GM12873 (cell line): ENCODE measurements around the gene SFTPA2.

ENCODE experiments used
- TF ChIP-seq, protein P1 (sequence below): IDR thresholded peaks from 2 replicates; pipeline ENCODE4 v1.5.1; 2012; ENCODE audit warnings: low read depth, mild to moderate bottlenecking, moderate library complexity, low read length, control low read depth; ENCODE audit not compliant: insufficient read depth; ENCODE audit errors: missing control alignments

Gene SFTPA2

GRCh38 chr10:79579361-79579760 is 19.2 kb upstream of the SFTPA2 start:
- TF ChIP-seq, protein P1, sequence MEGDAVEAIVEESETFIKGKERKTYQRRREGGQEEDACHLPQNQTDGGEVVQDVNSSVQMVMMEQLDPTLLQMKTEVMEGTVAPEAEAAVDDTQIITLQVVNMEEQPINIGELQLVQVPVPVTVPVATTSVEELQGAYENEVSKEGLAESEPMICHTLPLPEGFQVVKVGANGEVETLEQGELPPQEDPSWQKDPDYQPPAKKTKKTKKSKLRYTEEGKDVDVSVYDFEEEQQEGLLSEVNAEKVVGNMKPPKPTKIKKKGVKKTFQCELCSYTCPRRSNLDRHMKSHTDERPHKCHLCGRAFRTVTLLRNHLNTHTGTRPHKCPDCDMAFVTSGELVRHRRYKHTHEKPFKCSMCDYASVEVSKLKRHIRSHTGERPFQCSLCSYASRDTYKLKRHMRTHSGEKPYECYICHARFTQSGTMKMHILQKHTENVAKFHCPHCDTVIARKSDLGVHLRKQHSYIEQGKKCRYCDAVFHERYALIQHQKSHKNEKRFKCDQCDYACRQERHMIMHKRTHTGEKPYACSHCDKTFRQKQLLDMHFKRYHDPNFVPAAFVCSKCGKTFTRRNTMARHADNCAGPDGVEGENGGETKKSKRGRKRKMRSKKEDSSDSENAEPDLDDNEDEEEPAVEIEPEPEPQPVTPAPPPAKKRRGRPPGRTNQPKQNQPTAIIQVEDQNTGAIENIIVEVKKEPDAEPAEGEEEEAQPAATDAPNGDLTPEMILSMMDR: no peak

GRCh38 chr10:79563426-79563825 is 3.2 kb upstream of the SFTPA2 start:
- TF ChIP-seq, protein P1: no peak

DNA sequence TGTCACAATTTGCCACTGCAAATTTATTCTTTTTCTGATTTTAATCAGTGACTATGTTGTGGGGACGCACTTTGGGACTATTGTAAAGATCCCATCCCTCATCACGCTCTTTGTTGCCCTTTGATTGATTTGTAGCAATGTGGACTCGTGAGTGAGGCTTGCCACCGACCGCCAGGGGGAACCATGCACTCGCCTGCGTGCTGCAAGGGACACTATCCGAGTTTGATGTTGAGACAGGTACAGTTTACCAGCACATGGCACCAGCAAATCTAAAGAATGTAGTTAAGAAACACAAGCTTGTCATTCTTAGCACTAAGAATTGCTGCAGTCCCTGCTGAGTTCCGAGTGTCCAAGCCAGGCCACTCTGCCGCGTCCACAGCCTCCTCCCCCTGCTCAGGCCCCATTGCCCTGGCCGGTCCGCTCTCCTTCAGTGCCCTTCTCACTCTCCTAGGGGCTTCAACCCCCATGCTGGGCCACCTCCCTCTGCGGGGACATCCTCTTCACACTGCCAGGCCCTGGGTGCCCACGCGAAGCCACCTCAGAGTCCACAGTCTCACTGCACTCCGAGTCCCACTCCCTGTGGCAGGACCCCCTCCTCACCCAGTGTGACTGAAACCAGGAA is 2.0 kb upstream of the SFTPA2 start:
- TF ChIP-seq, protein P1: peak; percentile 93

- TF ChIP-seq, protein P1: no peak
Observed at GRCh38 chr10:79561257-79561656, 1.1 kb upstream of the SFTPA2 start.

DNA sequence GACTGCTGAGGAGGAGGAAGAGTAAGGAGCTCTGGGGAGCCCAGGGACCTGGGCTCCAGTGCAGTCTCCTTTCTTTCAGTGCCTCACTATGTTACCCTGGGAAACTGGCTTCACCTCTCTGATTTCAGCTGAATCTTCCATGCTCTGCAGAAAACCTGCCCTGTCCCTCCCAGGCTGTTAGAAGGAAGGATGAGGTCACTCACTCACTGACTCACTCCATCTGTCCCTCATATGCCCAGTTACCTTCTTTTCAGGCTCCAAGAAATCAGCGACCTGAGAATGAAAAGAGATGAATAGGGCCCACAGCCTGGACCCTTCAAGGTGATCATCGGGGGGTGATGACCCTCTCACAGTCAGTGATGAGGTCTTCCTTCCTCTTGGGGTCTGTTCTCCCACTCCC is 481 bp downstream of the SFTPA2 start:
- TF ChIP-seq, protein P1: no peak

DNA sequence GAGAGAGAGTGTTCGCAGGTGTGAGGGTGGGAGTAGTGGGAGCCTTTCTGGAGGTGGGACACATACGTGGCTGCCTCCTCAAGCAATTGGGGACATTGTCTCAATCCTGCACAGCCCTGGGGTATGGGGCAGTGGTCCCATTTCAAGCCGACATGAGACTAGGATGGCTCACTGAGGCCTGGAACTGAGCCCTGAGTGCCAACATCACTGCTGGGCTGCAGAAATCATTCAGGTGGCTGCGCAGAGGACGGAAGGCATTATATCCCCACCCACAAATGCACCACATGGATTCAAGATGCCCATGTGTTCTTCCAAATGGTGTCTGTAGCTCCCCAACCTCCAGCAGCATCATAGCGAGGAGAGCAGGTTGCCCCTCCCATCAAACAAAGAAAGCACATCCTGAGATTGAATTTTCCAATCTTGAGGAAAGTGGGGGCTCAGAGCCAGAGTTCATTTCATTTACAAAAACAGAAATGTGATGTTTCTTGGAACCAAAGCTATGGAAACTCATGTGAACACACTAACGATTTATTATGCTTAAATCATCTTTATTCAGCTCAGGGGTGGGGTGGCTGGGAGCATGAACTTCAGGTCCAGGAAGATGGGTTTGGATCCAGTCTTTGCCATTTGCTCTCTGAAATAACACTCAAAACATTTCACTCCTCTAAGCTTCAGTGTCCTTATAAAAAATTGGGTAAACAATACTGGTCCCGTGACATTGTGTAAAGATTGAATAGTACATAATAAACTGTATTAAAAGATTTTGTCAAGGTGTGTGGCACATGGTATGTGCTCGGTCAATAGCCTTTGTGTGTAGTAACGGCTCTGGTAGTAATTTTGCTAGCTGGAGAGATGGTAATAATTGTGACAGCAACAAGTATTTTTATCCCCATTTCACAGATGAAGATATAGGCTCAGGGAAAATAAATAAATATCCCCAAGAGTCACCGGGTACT is 4.6 kb downstream of the SFTPA2 start:
- TF ChIP-seq, protein P1: no peak

- TF ChIP-seq, protein P1: no peak
Observed at GRCh38 chr10:79552143-79552542, 8.1 kb downstream of the SFTPA2 start.
